Measurements from ENCODE around the gene MYH3.
A peak's percentile ranks its signal among the peaks of the same experiment; 100 is the strongest.

MYH3 gene

GRCh38 chr17:10648381-10648780 is 8.7 kb downstream of the MYH3 start:
- no peak for DNase-seq

DNA sequence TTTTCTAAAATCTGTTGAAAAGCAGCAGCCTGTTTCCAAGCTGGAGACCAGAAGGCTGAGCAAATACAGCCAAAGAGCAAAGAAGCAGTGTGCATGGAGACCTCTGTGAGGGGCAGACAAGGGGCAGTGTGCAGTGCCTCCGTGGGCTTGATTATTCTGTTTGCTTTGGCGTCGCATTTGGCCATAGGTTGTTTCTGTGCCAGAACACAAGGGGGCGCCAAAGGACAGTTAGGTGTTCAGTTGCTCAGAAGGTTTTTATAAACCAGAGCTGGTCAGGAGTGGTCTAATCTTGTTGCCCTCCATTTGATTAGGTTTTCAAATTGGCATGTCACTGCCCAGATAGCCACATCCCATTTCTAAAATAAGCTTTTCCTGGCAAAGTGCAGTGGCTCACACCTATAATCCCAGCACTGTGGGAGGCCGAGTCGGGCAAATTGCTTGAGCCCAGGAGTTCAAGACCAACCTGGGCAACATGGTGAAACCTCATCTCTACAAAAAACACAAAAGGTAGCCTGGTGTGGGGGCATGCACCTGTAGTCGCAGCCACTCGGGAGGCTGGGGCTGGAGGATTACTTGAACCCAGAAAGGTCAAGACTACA is 10.6 kb downstream of the MYH3 start:
- peak; percentile 76 for DNase-seq

- no peak for DNase-seq
These were observed 16.6 kb downstream of the MYH3 start for GRCh38 chr17:10640475-10640874.

DNA sequence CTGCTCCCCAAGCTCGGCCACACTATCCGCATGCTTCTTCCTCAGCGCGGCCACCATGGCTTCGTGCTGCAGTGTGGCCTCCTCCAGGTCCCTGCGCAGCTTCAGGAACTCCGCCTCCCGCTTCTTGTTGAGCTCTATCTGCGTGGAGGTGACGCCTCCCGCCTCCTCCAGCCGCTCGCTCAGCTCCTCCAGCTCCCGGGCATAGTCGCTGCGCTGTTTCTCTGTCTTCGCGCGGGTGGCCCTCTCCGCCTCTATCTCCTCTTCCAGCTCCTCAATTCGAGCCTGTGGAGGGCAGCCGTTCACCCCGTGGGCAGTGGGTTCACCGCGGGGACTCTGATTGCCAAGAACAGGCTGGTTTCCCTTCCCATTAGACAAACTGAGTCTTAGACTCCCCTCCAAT is 19.0 kb downstream of the MYH3 start:
- no peak for DNase-seq

- no peak for DNase-seq
These were observed 21.8 kb downstream of the MYH3 start for GRCh38 chr17:10635290-10635689.

GRCh38 chr17:10633738-10634379 is 23.2 kb downstream of the MYH3 start:
- DNase-seq, result no peak

- no peak for DNase-seq
These were observed 25.4 kb downstream of the MYH3 start for GRCh38 chr17:10631701-10632100.

DNA sequence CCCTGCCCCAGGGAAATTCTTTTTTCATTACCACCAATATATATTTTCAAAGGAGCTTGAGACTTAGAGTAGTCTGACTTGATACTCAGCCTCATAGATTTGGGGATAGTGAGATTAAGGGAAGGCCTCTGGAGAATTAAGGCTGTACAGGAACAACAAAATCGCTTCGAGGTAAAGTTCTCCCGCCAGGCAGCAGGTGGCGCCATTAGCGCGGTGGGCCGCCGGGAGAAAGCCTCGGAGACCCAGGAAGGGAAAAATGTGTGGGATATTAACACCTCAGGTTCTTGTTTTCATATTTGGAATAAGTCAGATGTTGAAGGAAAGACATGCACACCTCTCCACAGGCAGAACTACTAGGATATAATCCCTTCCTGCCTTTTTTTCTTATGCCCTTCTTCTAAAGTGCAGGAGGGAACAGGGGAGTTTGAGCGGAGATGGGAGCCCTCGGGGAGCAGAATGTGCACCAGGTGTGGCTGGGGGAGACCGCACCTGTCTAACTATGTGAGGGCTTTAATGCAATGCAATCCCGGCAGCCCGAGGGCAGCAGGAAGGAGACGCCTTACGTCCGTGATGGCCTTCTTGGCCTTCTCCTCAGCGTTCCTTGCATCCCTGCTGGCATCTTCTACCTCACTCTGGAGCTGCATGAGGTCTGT is 25.9 kb downstream of the MYH3 start:
- DNase-seq, result peak; percentile 4

DNA sequence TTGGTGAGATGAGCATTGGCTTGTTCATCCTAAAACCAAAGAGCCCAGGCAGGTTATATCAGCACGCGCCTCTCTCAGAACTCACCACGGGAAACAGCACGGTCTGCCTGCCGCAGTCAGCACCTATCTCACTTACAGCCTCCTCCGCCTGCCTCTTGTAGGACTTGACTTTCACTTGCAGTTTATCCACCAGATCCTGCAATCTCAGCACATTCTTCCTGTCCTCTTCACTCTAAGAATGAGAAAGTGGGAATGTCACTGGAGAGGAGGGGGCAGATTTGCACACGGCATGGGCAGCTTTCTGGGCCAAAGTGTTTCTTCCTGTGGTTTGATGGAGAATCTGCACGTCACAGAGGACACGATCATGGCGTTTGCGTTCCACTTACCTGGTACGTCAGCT is 27.4 kb downstream of the MYH3 start:
- no peak for DNase-seq

- no peak for DNase-seq
These were observed 28.4 kb downstream of the MYH3 start for GRCh38 chr17:10628756-10629155.

DNA sequence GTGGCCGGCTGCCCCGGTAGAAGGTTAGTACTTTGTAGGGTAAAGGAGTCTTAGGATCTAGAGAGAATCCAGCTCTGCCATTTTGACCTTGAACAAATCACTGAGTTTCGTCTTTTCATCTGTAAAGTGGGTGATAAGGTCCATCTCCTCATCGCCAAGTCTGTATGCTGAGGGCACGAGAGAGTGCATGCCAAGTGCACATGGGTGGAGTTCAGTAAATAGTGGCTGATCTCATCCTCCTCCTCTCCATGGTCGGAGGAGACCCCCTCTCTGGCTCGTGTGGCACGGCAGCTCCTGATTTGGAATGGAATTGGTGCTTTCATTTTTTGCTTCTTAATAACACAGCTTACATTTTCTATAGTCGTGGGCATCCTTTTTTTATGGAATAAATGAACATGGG is 30.7 kb downstream of the MYH3 start:
- DNase-seq, result no peak

GRCh38 chr17:10624969-10625368 is 32.1 kb downstream of the MYH3 start:
- no peak for DNase-seq

GRCh38 chr17:10623737-10624338 is 33.3 kb downstream of the MYH3 start:
- DNase-seq, result no peak

GRCh38 chr17:10622617-10623485 is 34.3 kb downstream of the MYH3 start:
- DNase-seq, result no peak

DNA sequence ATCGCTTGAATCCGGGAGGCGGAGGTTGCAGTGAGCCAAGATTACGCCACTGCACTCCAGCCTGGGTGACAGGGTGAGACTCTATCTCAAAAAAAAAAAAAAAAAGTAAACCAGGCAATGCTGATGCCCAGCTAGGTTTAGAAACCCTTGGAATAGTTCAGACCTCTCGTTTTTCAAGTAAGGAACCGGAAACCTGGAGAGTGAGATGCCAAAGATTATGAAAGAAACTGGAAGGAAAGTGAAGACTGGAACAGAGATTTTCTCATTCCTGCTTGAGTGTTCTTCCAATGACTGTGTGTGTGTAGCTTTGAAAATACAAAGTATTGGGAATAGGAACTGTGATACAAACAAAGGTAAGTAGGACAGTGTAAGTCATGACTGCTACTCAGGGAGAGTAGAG is 35.7 kb downstream of the MYH3 start:
- no peak for DNase-seq

GRCh38 chr17:10620823-10621222 is 36.3 kb downstream of the MYH3 start:
- no peak for DNase-seq

DNA sequence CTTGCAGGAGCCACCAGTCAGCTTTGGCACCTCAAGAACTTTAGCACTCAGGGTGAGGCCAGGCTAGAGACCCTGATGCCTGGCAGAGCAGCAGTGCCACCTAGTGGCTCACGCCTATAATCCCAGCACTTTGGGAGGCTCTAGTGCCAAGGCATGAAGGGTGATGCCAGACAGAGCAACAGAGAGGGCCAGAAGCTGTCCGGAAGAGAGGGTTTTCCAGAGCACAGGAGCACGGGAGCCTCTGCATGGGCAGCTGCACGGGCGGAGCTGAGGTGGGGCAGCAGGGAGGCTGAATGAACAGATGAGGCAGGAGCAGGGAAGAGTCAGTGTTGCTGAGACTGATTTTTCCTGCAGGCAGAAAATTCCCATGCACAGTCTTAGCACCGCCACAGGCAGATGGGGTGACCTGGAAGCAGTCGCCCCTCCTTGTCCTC is 38.9 kb downstream of the MYH3 start:
- peak; percentile 78 for DNase-seq

GRCh38 chr17:10617120-10617505 is 40.0 kb downstream of the MYH3 start:
- no peak for DNase-seq

DNA sequence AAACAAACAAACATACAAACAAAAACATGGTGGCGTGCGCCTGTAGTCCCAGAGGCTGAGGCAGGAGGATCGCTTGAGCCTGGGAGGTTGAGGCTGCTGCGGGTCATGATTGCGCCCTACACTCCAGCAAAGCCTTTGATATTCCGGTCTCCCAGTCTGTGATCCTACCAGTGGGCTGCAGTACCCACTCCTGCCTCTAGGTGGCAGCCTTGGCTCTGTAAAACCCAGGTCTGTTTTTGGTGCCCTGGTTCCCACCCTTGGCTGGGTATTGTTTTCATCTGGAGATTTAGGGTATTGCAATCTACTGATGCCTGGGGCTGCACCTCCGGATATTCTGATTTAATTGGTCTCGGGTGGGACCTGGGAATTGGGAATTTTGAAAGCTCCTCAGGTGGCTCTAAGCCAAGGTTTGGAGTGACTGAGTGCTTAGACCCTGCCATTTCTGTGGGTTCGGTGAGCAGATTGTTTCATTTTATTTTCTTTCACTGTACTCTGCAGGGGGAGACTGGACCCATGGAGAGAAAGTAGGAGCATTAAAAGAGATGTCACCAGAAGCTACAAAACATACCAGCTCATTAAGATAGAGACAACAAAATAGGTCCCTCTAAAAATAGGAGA is 40.5 kb downstream of the MYH3 start:
- peak; percentile 61 for DNase-seq

GRCh38 chr17:10614536-10615155 is 42.5 kb downstream of the MYH3 start:
- DNase-seq, result peak; percentile 40

DNA sequence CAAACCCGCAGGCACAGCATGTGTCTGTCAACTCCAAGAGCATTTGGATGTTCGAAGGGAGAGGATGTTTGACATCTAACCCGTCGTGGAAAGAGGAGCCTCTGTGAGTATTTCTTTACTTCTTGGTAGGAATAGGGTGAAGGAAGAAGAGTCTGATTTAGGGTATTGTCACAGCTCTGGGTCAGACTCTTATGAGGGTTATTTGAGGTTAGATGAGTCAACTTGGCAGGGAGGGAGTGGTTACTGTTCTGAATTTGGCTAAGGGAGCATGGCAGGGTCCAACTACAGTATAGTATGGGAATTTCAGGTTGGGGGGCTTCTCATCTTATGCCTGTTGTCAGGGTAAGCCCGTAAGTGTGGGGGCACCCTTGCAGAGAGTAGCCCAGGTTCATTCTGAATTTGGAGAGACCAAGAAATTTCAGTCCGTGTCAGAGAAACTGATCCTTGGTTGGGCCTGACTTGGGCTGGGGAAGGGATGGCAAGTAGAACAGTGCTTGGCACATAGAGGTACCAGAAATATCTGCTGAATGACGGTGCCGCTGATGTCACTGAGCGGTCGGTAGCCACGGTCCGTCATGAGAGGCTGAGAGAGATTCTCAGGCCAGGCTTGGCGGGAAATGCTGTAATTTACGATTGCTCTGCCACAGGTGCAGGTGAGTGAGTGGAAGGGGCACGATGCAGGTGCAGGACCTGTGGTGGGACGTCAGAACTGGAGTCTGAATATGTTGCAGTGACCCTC is 43.2 kb downstream of the MYH3 start:
- no peak for DNase-seq

Data from midbrain (tissue), 1 donor.